Transverse colon (tissue), 4 donors: ENCODE measurements around the gene GLYATL2. TPM values are rescaled to one million over a fixed set of nuclear protein-coding genes. Genes with fewer than 3 reads are reported as not detected.

Source experiments
- DNase-seq: peaks from one replicate; pipeline ENCODE4 v3.0.0-alpha.2; 2019
- H3K27ac ChIP-seq, 4 donors: fragments of 200-600 bp; sonication (generic); 2 replicates each; pipeline ENCODE4 v1.5.1; 2016 to 2018; ENCODE audit warnings: inconsistent platforms in 4 of 4
- H3K27me3 ChIP-seq: fragments of 200-600 bp; sonication (generic); 2 replicates; pipeline ENCODE4 v1.5.1; 2017; ENCODE audit warnings: inconsistent platforms
- H3K36me3 ChIP-seq, 4 donors: fragments of 200-600 bp; sonication (generic); 2 replicates each; pipeline ENCODE4 v1.5.1; 2017 to 2019; ENCODE audit warnings: inconsistent platforms in 4 of 4
- H3K4me1 ChIP-seq, 4 donors: fragments of 200-600 bp; sonication (generic); 2 replicates each; pipeline ENCODE4 v1.5.1; 2017 to 2020; ENCODE audit warnings: inconsistent platforms in 4 of 4
- H3K4me3 ChIP-seq, 4 donors: fragments of 200-600 bp; sonication (generic); 1 replicate in 1 of 4; 2 replicates in 3 of 4; pipeline versions ENCODE4 v1.5.1 to v1.6.1; 2017 to 2019; ENCODE audit warnings: inconsistent platforms in 4 of 4
- H3K9me3 ChIP-seq, 2 donors: fragments of 200-600 bp; sonication (generic); 2 replicates each; pipeline ENCODE4 v1.5.1; 2017 to 2019; ENCODE audit warnings: inconsistent platforms in 2 of 2
- CTCF ChIP-seq, 5 experiments: fragments of 200-600 bp in 3 of 5; fragments of 450-650 bp in 2 of 5; sonication (generic) in 3 of 5; IDR thresholded peaks; 1 replicate in 2 of 5; 2 replicates in 3 of 5; pipeline ENCODE4 v1.5.1; 2016 to 2017; ENCODE audit warnings: antibody characterized with exemption in 5 of 5, inconsistent platforms in 3 of 5, mild to moderate bottlenecking in 2 of 5, moderate library complexity in 1 of 5
- EP300 ChIP-seq: sonication (generic); formaldehyde crosslinking; IDR thresholded peaks from one replicate; pipeline ENCODE4 v1.6.1; 2017; ENCODE audit warnings: antibody characterized with exemption, low read depth
- POLR2A ChIP-seq: fragments of 450-650 bp; IDR thresholded peaks from one replicate; pipeline ENCODE4 v1.6.1; 2016; ENCODE audit warnings: antibody characterized with exemption, mild to moderate bottlenecking, moderate library complexity
- POLR2AphosphoS5 ChIP-seq, 3 donors: sonication (generic); formaldehyde crosslinking; IDR thresholded peaks; one replicate each; pipeline ENCODE4 v1.6.1; 2016; ENCODE audit warnings: antibody characterized with exemption in 3 of 3
- WGBS, 2 donors: methylation state at CpG; one replicate each; pipeline ENCODE4 v1.1.5; 2018; ENCODE audit warnings: low coverage in 1 of 2; 5-methylcytosine and 5-hydroxymethylcytosine counted together
- in situ Hi-C, 4 donors: fragments of 200-750 bp; cut with MboI; loops; one replicate each; pipeline versions ENCODE4 v1.15.0 to v1.15.1; 2017; ENCODE audit warnings: low sequenced_read_pairs in 3 of 4, low pct_ligation_motif_present in 1 of 4, low pct_unique_long_range_greater_than_20kb in 1 of 4
- intact Hi-C: fragments of 100-400 bp; cut with DNase I; formaldehyde crosslinking; loops from one replicate; pipeline ENCODE4 v1.15.1; 2023; ENCODE audit warnings: low total_unique reads
- total RNA-seq, 4 donors: library from RNA; depleted of rRNA; stranded (reverse); fragments of >200 nt; gene quantifications; one replicate each; pipeline ENCODE4 v1.1.0, GENCODE V29; 2016

GLYATL2 gene
- total RNA-seq, 4 donors from 2014 or later = not detected

DNA sequence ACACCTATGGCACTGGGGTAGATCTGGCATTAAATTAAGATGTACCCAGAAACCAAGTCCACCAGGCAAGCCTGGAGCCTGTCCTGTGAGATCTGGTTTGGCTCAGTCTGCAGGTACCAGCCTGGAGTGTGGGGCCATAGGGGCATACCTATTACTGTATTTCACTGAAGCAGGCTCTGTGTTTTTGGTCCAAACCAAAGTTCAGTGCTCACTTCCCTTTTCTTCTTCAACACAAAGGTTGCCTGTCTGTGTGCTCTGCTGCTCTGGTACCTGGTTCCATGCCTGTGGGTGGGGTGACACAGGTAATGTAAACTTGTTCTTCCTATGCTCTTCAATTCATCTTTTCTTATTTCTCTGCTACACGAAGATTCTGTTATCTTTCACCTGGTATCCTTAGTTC is 19.8 kb upstream of the GLYATL2 start:
- no peak overlapping the region for H3K27ac ChIP-seq
- H3K9me3 ChIP-seq = no peaks in the 10 kb centered on the region
- 0% methylated on average over 1 of the region's 1 CpG for WGBS, 2 donors
- intact Hi-C loops = no loop called here
- H3K4me3 ChIP-seq = no peak overlapping the region
- no peak for TF ChIP-seq POLR2AphosphoS5 (IDR thresholded peaks at IDR 0.05)
- TF ChIP-seq POLR2A = no peak
- no peak for TF ChIP-seq EP300
- no peak for TF ChIP-seq CTCF (IDR thresholded peaks at IDR 0.05)
- no peaks in the 10 kb centered on the region for H3K36me3 ChIP-seq
- DNase-seq = no peak
- no peaks in the 10 kb centered on the region for H3K4me1 ChIP-seq
- in situ Hi-C loops = no loop called here
- no peaks in the 10 kb centered on the region for H3K27me3 ChIP-seq

DNA sequence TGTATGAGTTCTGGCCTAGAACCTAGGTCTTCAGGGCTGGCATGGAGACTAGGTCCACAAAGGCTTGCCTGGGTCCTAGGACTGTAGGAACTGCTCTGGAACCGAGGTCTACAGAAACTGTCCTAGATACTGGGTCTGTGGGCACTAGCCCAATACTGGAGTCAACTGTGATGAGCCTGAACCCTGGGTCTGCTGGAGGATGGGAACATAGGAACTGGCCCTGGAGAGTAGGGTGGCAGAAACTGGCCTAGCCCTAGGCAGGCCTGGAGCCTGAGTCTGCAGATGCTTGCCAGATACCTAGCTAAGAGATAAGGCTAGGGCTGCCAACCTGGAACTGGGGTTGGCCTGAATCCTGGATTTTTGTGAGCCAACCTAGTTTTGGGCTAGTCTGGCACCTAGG is 19.2 kb upstream of the GLYATL2 start:
- Histone ChIP-seq H3K36me3 (no peaks in the 10 kb centered on the region), H3K27me3 (no peaks in the 10 kb centered on the region), H3K4me1 (no peaks in the 10 kb centered on the region), H3K27ac (no peak overlapping the region), H3K4me3 (no peak overlapping the region), H3K9me3 (no peaks in the 10 kb centered on the region)
- in situ Hi-C loops = no loop called here
- intact Hi-C loops = no loop called here
- TF ChIP-seq EP300 = no peak
- no peak for TF ChIP-seq POLR2A
- no peak for TF ChIP-seq CTCF (IDR thresholded peaks at IDR 0.05)
- no peak for TF ChIP-seq POLR2AphosphoS5 (IDR thresholded peaks at IDR 0.05)
- 75% methylated on average over 1 of the region's 1 CpG; no CpG with 5 or more reads in 1 of the 2 donors for WGBS, 2 donors
- DNase-seq = no peak

GRCh38 chr11:58861533-58861932 is 17.0 kb upstream of the GLYATL2 start:
- peaks cover 0 to under 1% (median 0%) of the 10 kb centered on the region in 4 donors for H3K4me1 ChIP-seq
- H3K9me3 ChIP-seq = no peaks in the 10 kb centered on the region
- no peak overlapping the region for H3K4me3 ChIP-seq
- TF ChIP-seq EP300 = no peak
- TF ChIP-seq POLR2AphosphoS5 (IDR thresholded peaks at IDR 0.05) = no peak
- TF ChIP-seq CTCF (IDR thresholded peaks at IDR 0.05) = no peak
- no peak for TF ChIP-seq POLR2A
- no peak overlapping the region for H3K27ac ChIP-seq
- 90 to 91% methylated on average over 1 of the region's 1 CpG for WGBS, 2 donors
- H3K27me3 ChIP-seq = no peaks in the 10 kb centered on the region
- no peak for DNase-seq
- H3K36me3 ChIP-seq = no peaks in the 10 kb centered on the region
- intact Hi-C loops = no loop called here
- in situ Hi-C loops = no loop called here

DNA sequence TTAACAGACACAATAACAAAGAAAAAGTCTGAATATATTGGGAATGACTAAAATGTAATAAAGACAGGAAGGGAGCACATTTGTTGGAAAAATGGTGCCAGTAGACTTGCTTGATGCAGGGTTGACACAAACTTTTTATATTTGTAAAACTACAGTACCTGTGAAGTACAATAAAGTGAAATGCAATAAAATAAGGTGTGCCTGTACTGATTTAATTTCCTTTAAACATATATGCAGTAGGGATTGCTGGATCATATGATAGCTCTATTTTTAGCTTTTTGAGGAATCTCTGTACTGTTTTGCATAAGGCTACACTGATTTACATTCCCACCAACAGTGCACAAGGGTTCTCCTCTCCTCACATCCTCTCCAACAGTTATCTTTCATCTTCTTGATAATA is 12.3 kb upstream of the GLYATL2 start:
- no peak for DNase-seq
- TF ChIP-seq EP300 (no peak), POLR2AphosphoS5 (IDR thresholded peaks at IDR 0.05) (no peak), POLR2A (no peak), CTCF (IDR thresholded peaks at IDR 0.05) (no peak)
- Histone ChIP-seq H3K27me3 (no peaks in the 10 kb centered on the region), H3K9me3 (no peaks in the 10 kb centered on the region), H3K36me3 (no peaks in the 10 kb centered on the region), H3K4me1 (peaks cover 0 to 5% (median 0%) of the 10 kb centered on the region in 4 donors), H3K27ac (no peak overlapping the region), H3K4me3 (no peak overlapping the region)
- in situ Hi-C loops = no loop called here
- intact Hi-C loops = no loop called here
